ENCODE results near the gene CPNE2.

GRCh38 chr16:57179215-57179828, 86.9 kb downstream of the CPNE2 start:
- TF ChIP-seq POLR2AphosphoS5 (IDR thresholded peaks at IDR 0.05; ENCODE audit: insufficient read depth in 1 of 2, low read depth in 1 of 2) (no peak), POLR2A (IDR thresholded peaks at IDR 0.05) (no peak)

Data from vagina (tissue), 2 donors.